DMS53 treated with DMSO at 0.1 percent for 48 hours (cell line): ENCODE measurements around the gene TRAPPC12.
A peak's percentile ranks its signal among the peaks of the same experiment; 100 is the strongest.
"Not testable (repeated sequence)": the region's sequence is repeated elsewhere in the genome, so short reads cannot be mapped to it uniquely, and the experiment has no call there.

Experiments used
- DNase-seq: peaks from one replicate; lab custom pipeline; 2025; ENCODE audit not compliant: unreplicated experiment; lab: John Stamatoyannopoulos, UW

Gene TRAPPC12

DNA sequence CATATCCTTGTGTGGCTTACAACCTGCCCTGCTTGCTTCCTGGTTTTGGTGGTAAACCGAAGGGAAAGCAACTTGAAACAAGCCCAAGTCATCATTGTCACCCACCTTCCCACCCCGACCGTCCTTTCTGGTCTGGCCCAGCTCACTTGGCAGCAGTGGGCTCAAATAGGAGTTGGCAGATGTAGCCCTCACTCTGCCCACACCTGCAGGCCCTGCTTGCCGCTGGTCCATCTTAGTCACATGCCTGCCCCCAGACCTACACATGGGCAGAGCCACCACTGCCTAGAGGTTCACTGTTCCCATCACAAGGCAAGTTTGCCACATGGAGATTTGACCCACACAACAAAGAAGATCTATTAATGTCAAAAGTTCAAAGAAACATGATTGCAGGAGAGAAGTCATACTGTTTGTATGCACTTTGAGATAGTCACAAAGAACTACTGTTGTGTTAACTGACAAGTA, 11.2 kb upstream of the TRAPPC12 start:
- no peak for DNase-seq

DNA sequence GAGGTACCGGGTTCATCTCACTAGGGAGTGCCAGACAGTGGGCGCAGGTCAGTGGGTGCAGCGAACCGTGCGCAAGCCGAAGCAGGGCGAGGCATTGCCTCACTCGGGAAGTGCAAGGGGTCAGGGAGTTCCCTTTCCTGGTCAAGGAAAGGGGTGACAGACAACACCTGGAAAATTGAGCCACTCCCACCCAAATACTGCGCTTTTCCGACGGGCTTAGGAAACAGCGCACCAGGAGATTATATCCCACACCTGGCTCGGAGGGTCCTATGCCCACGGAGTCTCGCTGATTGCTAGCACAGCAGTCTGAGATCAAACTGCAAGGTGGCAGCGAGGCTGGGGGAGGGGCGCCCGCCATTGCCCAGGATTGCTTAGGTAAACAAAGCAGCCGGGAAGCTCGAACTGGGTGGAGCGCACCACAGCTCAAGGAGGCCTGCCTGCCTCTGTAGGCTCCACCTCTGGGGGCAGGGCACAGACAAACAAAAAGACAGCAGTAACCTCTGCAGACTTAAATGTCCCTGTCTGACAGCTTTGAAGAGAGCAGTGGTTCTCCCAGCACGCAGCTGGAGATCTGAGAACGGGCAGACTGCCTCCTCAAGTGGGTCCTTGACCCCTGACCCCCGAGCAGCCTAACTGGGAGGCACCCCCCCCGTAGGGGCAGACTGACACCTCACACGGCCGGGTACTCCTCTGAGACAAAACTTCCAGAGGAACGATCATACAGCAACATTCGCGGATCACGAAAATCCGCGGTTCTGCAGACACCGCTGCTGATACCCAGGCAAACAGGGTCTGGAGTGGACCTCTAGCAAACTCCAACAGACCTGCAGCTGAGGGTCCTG, 9.9 kb upstream of the TRAPPC12 start:
- not testable (repeated sequence) for DNase-seq

DNA sequence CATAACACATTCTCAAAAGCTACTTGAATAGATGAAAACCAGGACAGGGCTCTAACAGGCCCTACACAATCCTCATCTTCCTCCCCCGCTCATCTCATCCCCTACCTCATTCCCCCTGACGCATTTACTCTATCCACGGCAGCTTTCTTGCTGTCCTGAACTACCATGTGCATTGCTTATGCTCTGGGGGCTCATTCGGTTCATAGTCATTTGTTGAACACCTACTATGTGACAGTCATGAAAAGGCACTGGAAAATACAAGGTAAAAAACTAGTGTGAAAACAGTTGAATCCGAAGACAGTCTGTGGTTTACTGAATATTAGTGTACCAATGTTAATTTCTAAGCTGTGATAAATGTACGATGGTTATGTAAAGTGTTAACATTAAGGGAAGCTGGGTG, 2.7 kb upstream of the TRAPPC12 start:
- no peak for DNase-seq

DNA sequence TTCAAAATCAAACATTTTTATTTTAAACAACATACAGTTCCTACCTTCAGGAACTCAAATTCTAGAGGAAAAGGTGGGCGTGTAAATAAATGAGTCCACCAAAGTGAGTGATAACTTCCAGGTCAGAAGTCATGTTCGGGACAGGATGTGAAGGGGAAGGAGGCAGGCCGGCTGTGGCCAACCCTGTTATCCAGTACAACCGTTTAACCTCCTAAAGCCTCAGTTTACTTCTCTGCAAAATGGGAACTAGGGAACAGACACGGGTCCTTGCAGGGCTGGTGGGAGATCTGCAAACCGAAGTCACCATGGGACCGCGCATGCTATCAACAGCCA, 2.2 kb upstream of the TRAPPC12 start:
- peak; percentile 3 for DNase-seq

DNA sequence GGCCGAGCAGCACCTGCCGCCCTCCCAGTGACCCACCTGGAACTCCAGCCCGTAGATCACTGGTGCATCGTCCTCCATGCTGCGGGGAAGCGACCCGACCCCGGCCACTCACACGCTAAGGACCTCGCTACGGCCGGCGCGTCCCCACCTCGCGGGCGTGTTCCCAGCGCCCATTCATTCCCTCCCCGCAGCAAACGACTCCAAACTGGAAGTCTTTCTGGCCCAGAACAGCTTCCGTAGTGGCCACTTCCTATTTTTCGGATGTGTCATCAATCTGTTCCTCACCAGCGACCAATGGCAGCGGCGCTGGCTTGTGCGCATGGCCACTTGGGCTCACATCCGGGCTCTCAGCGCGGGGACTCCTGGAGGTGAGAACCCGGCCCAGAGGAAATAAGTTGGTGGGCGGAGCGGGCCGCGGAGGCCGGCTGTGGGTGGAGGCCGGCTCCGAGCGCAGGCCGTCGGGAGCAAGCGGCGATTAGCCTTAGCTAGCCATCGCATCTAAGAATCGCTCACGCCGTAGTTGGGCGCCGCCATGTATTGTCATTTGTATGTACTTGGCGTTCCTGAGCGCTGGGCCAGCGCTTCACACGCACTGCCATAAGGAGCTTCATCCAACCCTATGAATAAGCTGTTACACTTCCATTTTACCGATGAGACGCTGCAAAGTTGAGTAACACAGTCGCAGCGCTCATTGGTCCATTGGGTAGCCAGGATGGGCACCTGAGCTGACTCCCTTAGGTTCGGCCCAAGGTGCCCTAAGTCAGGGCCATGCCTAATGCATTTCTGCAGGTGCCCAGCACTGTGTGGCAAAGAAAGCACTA, 1.7 kb upstream of the TRAPPC12 start, which contains the start of gene EIPR1:
TSS of gene EIPR1 (minus strand) at position 207 of the 821 bp plus-strand sequence. CDS start at position 78, 129 bp downstream.
- DNase-seq: peak; percentile 82

DNA sequence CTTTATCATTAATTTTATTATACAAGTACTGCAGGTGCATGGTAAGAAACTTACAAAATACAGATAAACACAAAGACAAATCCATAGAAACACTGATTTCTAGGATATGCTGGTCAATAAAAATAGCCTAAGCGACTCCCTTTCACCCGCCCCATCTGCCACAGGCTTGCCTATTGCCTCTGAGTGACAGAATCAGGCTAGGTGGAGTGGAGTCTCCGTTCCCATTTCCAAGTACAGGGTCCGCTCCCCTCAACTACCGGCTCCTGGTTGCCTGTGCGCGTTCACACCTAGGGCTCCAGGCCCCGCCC, 201 bp upstream of the TRAPPC12 start:
- no peak for DNase-seq

DNA sequence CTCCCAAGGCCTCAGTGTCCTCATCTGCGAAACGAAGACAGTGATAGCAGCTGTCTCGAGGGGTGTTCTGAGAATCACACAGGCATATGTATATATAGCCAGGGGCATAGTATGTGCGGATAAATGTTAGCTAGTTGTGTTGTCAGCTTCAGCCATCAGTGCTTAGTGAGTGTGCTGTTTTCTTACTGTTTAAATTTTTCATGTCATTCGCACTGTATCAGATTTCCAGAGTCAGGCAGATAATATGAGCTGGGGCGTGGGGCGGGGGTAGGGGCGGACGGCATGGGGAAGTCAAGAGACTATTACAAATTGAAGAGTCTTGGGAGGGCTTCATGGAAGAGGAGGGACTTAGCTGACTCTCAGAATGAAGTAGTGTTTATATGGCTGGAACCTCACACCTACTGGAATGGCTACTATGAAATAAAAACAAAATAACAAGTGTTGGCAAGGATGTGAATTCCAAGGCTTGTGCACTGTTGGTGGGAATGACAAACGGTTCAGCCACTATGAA, 7.0 kb downstream of the TRAPPC12 start:
- no peak for DNase-seq

DNA sequence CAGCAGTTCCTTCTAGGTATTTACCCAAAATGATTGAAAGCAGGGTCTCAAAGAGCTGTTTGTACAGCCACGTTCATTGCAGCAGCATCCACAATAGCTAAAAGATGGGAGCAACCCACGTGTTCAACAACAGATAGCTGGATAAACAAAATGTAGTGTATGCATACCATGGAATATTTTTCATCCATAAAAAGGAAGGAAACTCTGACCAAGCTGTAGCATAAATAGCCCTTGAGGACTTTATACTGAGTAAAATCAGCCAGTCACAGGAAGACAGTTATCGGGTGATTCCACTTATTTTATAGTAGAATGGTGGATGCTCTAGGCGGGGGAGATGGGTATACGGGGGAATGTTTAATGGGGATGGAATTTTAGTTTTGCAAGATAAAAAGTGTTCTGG, 7.5 kb downstream of the TRAPPC12 start:
- DNase-seq: no peak

DNA sequence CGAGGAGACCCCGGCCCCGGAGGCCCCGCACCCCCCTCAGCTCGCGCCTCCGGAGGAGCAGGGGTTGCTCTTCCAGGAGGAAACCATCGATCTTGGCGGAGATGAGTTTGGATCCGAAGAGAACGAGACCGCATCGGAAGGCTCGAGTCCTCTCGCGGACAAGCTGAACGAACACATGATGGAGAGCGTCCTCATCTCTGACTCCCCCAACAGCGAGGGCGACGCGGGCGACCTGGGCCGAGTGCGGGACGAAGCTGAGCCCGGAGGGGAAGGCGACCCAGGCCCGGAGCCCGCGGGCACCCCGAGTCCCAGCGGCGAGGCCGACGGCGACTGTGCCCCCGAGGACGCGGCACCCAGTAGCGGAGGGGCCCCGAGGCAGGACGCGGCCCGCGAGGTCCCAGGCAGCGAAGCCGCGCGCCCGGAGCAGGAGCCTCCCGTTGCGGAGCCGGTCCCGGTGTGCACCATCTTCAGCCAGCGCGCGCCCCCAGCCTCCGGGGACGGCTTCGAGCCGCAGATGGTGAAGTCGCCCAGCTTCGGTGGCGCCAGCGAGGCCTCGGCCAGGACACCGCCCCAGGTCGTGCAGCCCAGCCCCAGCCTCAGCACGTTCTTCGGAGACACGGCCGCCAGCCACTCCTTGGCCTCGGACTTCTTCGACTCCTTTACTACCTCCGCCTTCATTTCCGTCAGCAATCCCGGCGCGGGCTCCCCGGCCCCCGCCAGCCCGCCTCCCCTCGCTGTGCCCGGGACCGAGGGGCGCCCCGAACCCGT, 8.3 kb downstream of the TRAPPC12 start:
- DNase-seq: no peak

DNA sequence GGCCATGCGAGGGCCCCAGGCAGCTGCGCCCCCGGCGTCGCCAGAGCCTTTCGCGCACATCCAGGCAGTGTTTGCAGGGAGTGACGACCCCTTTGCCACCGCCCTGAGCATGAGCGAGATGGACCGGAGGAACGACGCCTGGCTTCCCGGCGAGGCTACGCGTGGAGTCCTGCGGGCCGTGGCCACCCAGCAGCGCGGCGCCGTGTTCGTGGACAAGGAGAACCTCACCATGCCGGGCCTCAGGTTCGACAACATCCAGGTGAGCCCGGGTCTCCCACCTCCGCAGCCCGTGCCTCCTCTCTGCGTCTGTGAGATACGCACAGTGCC, 8.9 kb downstream of the TRAPPC12 start:
- no peak for DNase-seq

DNA sequence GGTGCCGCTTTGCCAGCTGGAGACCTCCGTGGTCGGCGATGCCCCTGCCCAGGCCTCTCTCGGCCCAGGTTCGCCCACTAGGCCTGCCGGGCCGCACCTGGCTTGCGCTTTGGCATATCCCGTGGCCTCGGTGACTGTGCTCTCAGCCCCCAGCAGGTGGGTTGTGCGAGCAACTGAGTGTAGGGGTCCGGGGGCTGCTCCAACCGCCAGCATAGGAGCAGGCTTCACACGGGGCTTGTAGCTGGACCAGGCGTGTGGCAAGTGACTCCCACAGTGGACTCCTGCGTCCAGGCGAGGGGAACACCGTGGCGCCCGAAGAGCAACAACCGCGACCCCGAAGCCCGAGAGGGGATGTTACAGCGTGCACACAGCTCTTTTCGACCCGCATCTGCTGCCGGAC, 9.7 kb downstream of the TRAPPC12 start:
- no peak for DNase-seq

DNA sequence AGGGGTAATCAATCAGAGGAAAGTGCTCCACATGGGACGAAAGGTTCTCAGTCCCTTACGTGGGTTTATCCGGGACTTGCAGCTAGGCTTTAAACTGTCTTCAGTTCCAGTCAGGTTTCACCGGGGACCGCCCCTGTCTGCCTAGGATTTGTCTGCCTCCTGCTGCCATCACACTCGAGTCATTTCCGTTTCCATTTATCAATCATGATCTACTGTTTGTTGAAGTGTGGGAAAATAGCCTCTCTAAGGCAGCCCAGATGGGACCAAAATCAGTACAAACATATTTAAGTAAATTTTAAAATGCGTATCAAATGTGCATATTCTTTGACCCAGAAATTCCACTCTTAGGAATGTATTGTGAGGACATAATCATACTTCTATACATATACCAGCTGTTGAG, 10.5 kb downstream of the TRAPPC12 start:
- DNase-seq: no peak

DNA sequence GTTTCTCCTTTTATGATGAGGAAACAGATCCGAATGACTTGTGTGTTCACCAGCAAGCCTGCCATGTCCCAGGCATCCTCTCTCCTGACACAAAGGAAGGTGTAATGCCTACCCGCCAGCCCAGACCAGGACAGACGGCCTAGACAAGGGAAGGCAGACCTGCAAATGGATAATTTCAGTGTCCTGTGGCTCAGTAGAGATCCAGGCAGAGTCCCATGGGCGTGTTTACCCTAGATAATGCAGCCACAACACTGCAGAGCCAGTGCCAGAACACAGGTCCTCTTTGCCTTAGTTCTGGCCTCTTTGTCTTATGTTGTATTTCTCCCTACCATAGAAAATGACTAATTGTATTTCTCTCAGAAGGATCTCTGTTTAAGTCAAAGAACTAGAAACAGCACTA, 12.7 kb downstream of the TRAPPC12 start:
- no peak for DNase-seq

DNA sequence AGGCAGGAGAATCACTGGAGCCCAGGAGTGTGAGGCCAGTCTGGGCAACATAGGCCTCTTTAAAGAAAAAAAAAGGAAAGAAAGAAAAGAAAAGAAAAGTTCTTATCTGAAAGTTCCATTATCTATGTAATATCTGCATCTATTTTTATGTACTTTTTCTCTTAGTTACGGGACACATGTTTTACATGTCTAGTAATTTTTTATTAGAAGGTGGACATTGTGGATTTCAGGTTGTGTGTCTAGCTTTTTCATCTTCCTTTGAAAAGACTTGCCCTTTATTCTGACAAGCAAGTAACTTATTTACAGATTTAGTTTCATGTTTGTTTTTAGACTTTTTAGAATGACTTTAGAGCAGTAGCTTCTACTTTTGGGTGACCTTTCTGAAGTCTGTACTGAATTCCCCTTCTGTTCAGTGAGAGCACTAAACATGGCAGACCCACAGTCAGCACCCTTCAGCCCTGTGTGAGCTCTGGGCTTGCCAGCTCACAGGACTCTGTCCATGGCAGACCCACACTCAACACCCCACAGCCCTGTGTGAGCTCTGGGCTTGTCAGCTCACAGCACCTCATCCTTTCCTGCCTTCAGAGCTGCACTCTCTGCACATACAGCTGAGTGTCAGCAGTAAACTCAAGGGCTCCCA, 17.5 kb downstream of the TRAPPC12 start:
- no peak for DNase-seq

DNA sequence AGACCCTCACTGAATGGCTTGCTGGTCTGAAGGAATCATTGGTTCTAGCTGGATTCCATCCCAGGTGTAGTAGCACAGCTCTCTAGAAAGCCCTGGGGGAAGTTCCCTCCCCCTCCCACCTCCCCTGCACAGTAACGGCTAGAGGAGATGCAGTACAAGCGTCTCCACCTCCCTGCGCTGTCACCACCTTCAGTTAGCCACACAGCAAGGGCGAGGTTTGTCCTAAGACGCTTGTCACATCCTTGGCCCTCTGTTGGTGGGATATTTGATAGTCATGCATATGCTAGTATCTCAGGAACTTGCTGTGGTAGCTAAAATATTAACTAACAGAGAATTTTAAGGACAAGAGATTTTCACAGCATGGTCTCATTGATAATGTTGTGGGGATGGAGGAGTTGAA, 19.4 kb downstream of the TRAPPC12 start:
- DNase-seq: no peak

DNA sequence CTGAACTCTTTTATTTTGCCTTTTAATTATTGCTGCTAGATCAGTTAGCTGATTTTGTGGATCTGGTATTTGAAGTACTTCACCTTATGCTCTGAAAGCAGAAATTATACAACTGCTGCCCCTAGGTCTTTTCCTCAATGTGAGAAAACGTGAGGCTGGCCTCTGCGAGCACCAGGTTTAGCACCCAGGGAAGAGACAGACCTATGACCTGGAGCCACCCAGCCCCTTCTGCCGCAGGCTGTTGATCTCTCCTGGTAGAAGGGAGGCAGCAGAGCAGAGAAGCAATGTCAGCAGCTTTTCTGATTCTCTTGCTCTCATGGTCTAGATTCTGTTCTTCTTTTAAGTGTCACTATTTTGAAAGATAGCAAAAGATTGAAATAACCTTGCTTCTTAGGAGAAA, 19.9 kb downstream of the TRAPPC12 start:
- DNase-seq: no peak

DNA sequence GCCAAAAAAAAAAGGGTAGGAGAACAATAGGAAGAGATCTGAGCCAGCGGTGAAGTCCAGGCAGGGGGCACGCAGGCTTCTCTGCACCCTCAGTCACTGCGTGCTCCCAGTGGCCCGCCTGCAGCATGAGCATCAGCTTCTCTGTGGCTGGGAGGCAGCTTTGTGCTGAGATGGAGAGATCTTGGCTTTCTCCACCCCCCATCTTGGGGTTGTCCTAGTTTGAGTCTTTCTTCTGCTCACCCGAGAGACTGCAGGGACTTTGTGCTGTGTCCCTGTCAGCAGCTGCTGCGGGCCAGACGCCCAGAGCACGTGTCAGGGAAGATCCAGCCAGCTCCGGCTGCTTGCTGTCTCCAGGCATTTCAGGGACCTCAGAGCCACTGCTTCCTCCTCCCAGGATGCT, 20.3 kb downstream of the TRAPPC12 start:
- no peak for DNase-seq

DNA sequence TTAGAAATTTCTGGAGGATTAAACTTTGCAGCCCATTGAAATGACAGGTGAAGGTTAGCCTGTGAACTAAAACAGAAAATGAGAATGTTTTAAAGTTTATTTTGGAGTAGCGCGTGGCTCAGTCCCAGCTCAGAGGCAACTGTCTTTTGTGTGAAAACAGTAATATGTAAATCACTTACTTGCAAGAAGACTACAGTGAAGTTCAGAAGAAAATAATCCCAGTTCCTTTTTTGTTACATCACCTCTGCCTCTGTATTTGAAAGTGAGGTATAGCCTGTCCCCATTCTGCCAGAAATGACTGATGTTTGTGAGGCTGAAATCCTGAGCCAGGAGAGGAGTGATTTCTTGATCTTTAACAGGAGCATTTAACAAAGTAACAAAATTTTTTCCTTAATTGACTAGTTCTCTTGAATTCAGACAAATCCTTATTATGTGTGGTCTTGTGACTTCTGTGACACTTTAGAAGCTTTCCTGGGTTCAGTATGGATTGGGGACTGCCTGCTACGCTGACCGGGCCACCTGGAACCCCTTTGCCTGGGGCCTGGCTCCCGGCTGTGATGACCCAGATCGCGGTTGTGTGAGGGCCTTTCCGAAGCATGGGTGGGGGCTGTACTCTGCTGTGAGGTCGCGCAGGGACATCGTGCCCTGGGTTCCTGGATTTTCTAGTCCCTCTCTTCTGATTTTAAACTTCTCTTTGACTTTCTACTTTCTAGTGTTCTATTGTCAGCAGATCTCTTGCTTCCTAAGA, 24.3 kb downstream of the TRAPPC12 start:
- DNase-seq: no peak

DNA sequence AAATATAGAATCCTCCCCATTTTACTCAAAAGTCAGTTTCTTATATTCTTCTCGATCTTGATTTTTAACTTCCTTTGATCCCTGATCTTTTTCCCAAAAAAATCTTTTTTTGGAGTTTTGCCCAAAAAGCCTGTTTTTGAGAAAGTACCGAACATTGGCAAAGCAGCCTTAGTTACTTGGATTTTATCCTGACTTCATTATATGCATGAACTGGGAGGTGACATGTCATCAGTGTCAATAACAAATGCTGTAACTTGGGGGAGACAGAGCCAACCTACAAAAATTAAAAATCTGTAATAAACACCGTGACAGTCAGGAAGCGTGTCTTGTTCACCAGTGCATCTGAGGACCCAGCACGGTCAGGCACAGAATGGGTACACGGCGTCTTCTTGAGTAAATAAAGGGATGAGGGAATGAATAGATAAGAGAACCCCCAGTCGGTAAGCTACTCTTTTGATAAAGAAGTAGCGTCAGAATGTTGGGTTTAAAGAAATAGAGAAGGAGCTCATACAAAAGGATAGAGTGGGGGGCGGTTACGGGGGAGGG, 24.9 kb downstream of the TRAPPC12 start:
- DNase-seq: no peak

DNA sequence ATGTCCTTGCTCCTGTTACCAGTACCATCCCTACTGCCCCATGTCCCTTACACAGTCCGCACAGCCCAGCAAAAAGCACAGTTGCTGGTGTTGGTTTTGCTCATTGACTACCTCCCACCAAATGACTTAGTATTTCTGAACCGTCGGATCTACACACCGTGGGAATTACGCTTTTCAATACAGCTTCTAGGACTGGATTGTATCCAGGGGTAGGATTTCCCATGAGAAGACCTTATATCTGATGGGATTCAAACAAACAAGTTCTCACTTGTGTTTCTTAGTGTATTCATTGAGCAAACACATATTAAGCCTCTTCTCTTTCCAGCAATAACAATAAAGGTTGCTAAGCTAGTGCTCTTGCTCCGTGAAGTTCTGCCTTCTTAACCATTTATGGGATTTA, 25.8 kb downstream of the TRAPPC12 start:
- DNase-seq: no peak
